DND-41 (cell line): ENCODE measurements around the gene JCAD.

Experiments
- ATAC-seq: fragments of 200-7000 bp; cut with Tn5 transposase; 3 replicates; pipeline ENCODE4 v1.9.1; 2021; ENCODE audit warnings: low read depth; ENCODE audit not compliant: insufficient read depth
- DNase-seq: peaks from one replicate; pipeline ENCODE4 v3.0.0-alpha.2; 2020
- H2AFZ ChIP-seq: 2 replicates; pipeline ENCODE4 v1.6.0; 2012; ENCODE audit warnings: low read depth, low read length
- H3K27ac ChIP-seq: 2 replicates; pipeline ENCODE4 v1.5.1; 2012; ENCODE audit warnings: low read length, inconsistent platforms
- H3K27me3 ChIP-seq: fragments of 200-600 bp; sonication (generic); 2 replicates; pipeline ENCODE4 v1.6.0; 2012; ENCODE audit warnings: low read length, mild to moderate bottlenecking, inconsistent platforms; ENCODE audit not compliant: insufficient read depth, poor library complexity
- H3K36me3 ChIP-seq: 2 replicates; pipeline ENCODE4 v1.5.1; 2012; ENCODE audit warnings: low read length, inconsistent platforms; ENCODE audit not compliant: insufficient read depth
- H3K4me1 ChIP-seq: 2 replicates; pipeline ENCODE4 v1.5.1; 2012; ENCODE audit warnings: mild to moderate bottlenecking, low read length; ENCODE audit not compliant: insufficient read depth
- H3K4me2 ChIP-seq: 2 replicates; pipeline ENCODE4 v1.6.0; 2012; ENCODE audit warnings: mild to moderate bottlenecking, moderate library complexity, low read length, inconsistent platforms; ENCODE audit not compliant: insufficient read depth
- H3K4me3 ChIP-seq, 2 experiments: fragments of 200-600 bp in 1 of 2; shearing (Covaris generic) in 1 of 2; 2 replicates each; pipeline ENCODE4 v1.5.1; 2012 to 2016; ENCODE audit warnings: inconsistent platforms in 2 of 2, low read length in 2 of 2, mild to moderate bottlenecking in 2 of 2, low read depth in 1 of 2, moderate library complexity in 1 of 2
- H3K79me2 ChIP-seq: 2 replicates; pipeline ENCODE4 v1.6.0; 2012; ENCODE audit warnings: low read length, inconsistent platforms; ENCODE audit not compliant: insufficient read depth
- H3K9ac ChIP-seq: 2 replicates; pipeline ENCODE4 v1.6.0; 2012; ENCODE audit warnings: low read depth, mild to moderate bottlenecking, inconsistent platforms, low read length, moderate library complexity
- H3K9me3 ChIP-seq: 2 replicates; pipeline ENCODE4 v1.5.1; 2012; ENCODE audit warnings: low read length, moderate library complexity, mild to moderate bottlenecking, inconsistent platforms; ENCODE audit not compliant: insufficient read depth, severe bottlenecking
- H4K20me1 ChIP-seq: 2 replicates; pipeline ENCODE4 v1.6.0; 2012; ENCODE audit warnings: low read length; ENCODE audit not compliant: insufficient read depth
- EZH2 ChIP-seq: IDR thresholded peaks from 3 replicates; pipeline ENCODE4 v1.6.1; 2012; ENCODE audit warnings: borderline replicate concordance, low read depth, mild to moderate bottlenecking, moderate library complexity, low read length, inconsistent platforms; ENCODE audit not compliant: severe bottlenecking
- TF ChIP-seq, protein P1 (sequence below): IDR thresholded peaks from 2 replicates; pipeline ENCODE4 v1.5.1; 2012; ENCODE audit warnings: borderline replicate concordance, low read length, moderate library complexity, mild to moderate bottlenecking; ENCODE audit not compliant: poor library complexity, severe bottlenecking; ENCODE audit errors: extremely low read depth

JCAD gene

DNA sequence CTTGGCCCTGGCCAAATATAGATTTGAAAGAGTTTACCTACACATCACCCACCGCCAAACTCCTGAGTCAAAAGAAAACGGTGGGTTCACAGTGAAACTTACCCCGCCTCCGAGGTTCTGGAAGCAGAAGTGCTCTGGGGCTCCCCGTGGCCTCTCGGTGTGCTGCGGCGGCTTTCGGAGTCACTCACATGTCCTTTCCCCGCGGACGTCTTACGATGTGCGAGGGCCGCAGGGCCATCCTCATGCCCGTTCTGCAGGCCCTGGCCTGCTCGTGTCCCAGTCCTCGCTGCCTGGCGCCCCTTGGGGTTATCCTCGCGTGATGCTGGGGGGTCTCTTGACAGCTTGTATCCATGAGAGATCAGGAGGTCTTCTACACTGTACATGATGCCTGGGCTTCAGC, 12.0 kb downstream of the JCAD start:
- no peak for DNase-seq
- H2AFZ ChIP-seq, result no peak overlapping the region
- TF ChIP-seq, protein P1, sequence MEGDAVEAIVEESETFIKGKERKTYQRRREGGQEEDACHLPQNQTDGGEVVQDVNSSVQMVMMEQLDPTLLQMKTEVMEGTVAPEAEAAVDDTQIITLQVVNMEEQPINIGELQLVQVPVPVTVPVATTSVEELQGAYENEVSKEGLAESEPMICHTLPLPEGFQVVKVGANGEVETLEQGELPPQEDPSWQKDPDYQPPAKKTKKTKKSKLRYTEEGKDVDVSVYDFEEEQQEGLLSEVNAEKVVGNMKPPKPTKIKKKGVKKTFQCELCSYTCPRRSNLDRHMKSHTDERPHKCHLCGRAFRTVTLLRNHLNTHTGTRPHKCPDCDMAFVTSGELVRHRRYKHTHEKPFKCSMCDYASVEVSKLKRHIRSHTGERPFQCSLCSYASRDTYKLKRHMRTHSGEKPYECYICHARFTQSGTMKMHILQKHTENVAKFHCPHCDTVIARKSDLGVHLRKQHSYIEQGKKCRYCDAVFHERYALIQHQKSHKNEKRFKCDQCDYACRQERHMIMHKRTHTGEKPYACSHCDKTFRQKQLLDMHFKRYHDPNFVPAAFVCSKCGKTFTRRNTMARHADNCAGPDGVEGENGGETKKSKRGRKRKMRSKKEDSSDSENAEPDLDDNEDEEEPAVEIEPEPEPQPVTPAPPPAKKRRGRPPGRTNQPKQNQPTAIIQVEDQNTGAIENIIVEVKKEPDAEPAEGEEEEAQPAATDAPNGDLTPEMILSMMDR, result no peak
- no peak for TF ChIP-seq EZH2
- H3K27me3 ChIP-seq, result no peaks in the 10 kb centered on the region
- H4K20me1 ChIP-seq, result no peaks in the 10 kb centered on the region
- no peaks in the 10 kb centered on the region for H3K79me2 ChIP-seq
- no peak overlapping the region for H3K27ac ChIP-seq
- no peaks in the 10 kb centered on the region for H3K36me3 ChIP-seq
- no peak for ATAC-seq
- peaks cover 9% of the 10 kb centered on the region for H3K4me1 ChIP-seq
- no peaks in the 10 kb centered on the region for H3K9me3 ChIP-seq
- no peak overlapping the region for H3K4me2 ChIP-seq
- H3K4me3 ChIP-seq, result no peak overlapping the region
- no peak overlapping the region for H3K9ac ChIP-seq

DNA sequence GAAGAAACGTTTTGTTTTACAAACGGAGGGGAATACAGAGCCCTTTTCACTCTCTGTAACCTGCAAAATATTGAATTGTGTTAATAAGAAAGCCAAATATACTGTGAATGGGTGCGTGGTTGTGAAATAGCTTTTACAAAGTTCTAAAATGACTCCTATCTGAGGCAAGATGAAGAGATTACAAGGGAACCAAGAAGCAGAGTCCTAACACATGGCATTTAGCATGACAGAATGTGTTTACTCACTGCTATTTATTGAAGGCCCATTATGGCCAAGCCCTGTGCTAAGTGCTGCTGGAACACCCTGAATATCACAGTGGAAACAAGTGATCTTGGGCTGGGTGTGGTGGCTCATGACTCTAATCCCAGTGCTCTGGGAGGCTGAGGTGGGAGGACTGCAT, 12.9 kb downstream of the JCAD start:
- H3K4me3 ChIP-seq, result no peak overlapping the region
- no peak for DNase-seq
- H3K9ac ChIP-seq, result no peak overlapping the region
- no peaks in the 10 kb centered on the region for H3K36me3 ChIP-seq
- no peak overlapping the region for H3K4me2 ChIP-seq
- no peaks in the 10 kb centered on the region for H3K27me3 ChIP-seq
- no peak for ATAC-seq
- H4K20me1 ChIP-seq, result no peaks in the 10 kb centered on the region
- TF ChIP-seq, protein P1, result no peak
- TF ChIP-seq EZH2, result no peak
- H2AFZ ChIP-seq, result no peak overlapping the region
- no peak overlapping the region for H3K27ac ChIP-seq
- H3K4me1 ChIP-seq, result peaks cover 19% of the 10 kb centered on the region
- no peaks in the 10 kb centered on the region for H3K79me2 ChIP-seq
- no peaks in the 10 kb centered on the region for H3K9me3 ChIP-seq

DNA sequence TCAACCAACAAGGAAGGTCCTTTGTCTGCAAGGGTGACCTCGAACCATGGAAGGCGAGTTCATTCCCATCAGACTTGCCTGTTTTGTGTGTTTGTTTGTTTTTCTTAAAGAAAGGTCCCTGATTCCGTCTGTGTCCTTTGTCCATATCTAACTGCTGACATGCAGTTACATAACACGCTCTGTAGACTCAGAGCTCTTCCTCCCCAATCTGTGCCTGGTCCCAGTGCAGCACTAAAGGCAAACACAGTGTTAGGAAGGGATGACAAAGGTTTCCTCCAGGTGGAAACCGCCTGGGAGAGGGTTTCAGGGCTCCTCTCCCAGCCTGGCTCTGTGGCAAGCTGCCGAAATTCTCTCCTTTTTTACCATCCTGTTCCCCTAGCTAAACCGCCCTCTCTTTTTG, 13.4 kb downstream of the JCAD start:
- Histone ChIP-seq H3K27me3 (no peaks in the 10 kb centered on the region), H3K36me3 (no peaks in the 10 kb centered on the region), H3K4me2 (no peak overlapping the region), H3K79me2 (no peaks in the 10 kb centered on the region), H3K4me3 (no peak overlapping the region), H3K27ac (no peak overlapping the region), H2AFZ (no peak overlapping the region), H3K4me1 (peaks cover 24% of the 10 kb centered on the region), H4K20me1 (no peaks in the 10 kb centered on the region), H3K9ac (no peak overlapping the region), H3K9me3 (no peaks in the 10 kb centered on the region)
- DNase-seq (no peak), ATAC-seq (no peak)
- TF ChIP-seq EZH2, result no peak
- TF ChIP-seq, protein P1, result no peak

DNA sequence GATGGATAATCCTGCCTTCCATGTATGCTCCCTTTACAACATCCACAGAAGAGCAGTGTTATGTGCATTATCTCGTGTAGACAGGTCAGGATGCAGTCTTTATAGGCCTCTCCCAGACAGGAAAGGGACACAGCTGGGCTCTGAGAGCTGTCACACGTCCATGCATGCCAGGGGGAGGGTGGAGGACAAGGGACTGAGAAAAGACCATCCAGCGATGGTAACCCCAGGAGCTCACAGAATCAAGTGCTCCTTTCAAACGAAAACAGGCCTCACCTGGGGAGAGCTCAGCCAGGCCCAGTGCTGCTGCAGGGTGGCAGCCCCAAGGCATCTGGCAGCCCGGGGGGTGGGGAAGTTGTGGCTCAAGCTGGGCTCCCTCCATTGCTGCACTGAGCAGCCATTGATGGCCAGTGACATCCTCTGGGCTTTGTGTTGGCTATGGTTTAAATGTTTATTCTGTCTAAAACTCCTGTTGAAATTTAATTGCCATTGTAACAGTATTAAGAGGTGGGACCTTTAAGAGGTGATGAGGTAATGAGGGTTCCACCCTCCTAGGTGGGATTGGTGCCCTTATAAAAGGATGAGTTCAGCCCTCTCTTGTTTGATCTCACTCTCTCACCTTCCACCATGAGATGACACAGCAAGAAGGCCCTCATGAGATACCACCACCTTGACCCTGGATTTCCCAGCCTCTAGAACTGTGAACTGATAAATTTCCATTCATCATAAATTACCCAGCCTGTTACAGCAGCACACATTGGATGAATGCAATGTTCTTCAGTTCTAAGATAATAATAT, 15.7 kb downstream of the JCAD start:
- no peaks in the 10 kb centered on the region for H3K9me3 ChIP-seq
- H3K4me2 ChIP-seq, result no peak overlapping the region
- no peak for DNase-seq
- no peak overlapping the region for H3K9ac ChIP-seq
- H4K20me1 ChIP-seq, result no peaks in the 10 kb centered on the region
- H3K79me2 ChIP-seq, result no peaks in the 10 kb centered on the region
- no peak overlapping the region for H2AFZ ChIP-seq
- TF ChIP-seq, protein P1, result no peak
- TF ChIP-seq EZH2, result no peak
- H3K4me3 ChIP-seq, result no peak overlapping the region
- no peak overlapping the region for H3K27ac ChIP-seq
- peaks cover 29% of the 10 kb centered on the region for H3K4me1 ChIP-seq
- ATAC-seq, result no peak
- no peaks in the 10 kb centered on the region for H3K27me3 ChIP-seq
- H3K36me3 ChIP-seq, result no peaks in the 10 kb centered on the region
